ENCODE results near the gene SMYD3. TPM values are rescaled to one million over a fixed set of nuclear protein-coding genes. Genes with fewer than 3 reads are reported as not detected.
A peak's percentile ranks its signal among the peaks of the same experiment; 100 is the strongest.

Gene SMYD3
- polyA plus RNA-seq, 1 experiment = 39.9 TPM

GRCh38 chr1:245798349-245798711 lies 708.7 kb downstream of the SMYD3 start:
- ChIA-PET POLR2A (interaction anchor here (0.6 kb wide), 1 partner anchor 603 kb away, joined by 3 read pairs; no protein-coding TSS in a partner anchor), CTCF (interaction anchor here (0.6 to 1.0 kb wide), 5 partner anchors 16 to 645 kb away, joined by 3 to 9 read pairs (median 3); no protein-coding TSS in a partner anchor)
- Histone ChIP-seq H3K27ac (ENCODE audit: low read depth, low read length) (no peak overlapping the region), H3K9me3 (ENCODE audit: control insufficient read depth, insufficient read depth, low read length) (no peaks in the 10 kb centered on the region), H3K27me3 (ENCODE audit: control insufficient read depth, insufficient read depth, low read length) (no peaks in the 10 kb centered on the region), H3K4me3 (ENCODE audit: low read depth, low read length) (no peak overlapping the region)
- TF ChIP-seq, protein P1, sequence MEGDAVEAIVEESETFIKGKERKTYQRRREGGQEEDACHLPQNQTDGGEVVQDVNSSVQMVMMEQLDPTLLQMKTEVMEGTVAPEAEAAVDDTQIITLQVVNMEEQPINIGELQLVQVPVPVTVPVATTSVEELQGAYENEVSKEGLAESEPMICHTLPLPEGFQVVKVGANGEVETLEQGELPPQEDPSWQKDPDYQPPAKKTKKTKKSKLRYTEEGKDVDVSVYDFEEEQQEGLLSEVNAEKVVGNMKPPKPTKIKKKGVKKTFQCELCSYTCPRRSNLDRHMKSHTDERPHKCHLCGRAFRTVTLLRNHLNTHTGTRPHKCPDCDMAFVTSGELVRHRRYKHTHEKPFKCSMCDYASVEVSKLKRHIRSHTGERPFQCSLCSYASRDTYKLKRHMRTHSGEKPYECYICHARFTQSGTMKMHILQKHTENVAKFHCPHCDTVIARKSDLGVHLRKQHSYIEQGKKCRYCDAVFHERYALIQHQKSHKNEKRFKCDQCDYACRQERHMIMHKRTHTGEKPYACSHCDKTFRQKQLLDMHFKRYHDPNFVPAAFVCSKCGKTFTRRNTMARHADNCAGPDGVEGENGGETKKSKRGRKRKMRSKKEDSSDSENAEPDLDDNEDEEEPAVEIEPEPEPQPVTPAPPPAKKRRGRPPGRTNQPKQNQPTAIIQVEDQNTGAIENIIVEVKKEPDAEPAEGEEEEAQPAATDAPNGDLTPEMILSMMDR (IDR thresholded peaks at IDR 0.05; ENCODE audit: low read depth, low read length) = no peak
- no peak for DNase-seq (ENCODE audit: low read depth, low spot score)

GRCh38 chr1:245797592-245798348 lies 709.3 kb downstream of the SMYD3 start:
- Histone ChIP-seq H3K27me3 (ENCODE audit: control insufficient read depth, insufficient read depth, low read length) (no peaks in the 10 kb centered on the region), H3K27ac (ENCODE audit: low read depth, low read length) (no peak overlapping the region), H3K9me3 (ENCODE audit: control insufficient read depth, insufficient read depth, low read length) (no peaks in the 10 kb centered on the region), H3K4me3 (ENCODE audit: low read depth, low read length) (no peak overlapping the region)
- no peak for DNase-seq (ENCODE audit: low read depth, low spot score)
- ChIA-PET POLR2A (interaction anchor here (0.6 kb wide), 1 partner anchor 603 kb away, joined by 3 read pairs; no protein-coding TSS in a partner anchor), CTCF (interaction anchor here (0.6 to 1.0 kb wide), 5 partner anchors 16 to 644 kb away, joined by 3 to 9 read pairs (median 4); no protein-coding TSS in a partner anchor)
- TF ChIP-seq, protein P1 (IDR thresholded peaks at IDR 0.05; ENCODE audit: low read depth, low read length) = peak; percentile 46

GRCh38 chr1:245791410-245792312 lies 715.4 kb downstream of the SMYD3 start:
- H3K9me3 ChIP-seq (ENCODE audit: control insufficient read depth, insufficient read depth, low read length) = no peaks in the 10 kb centered on the region
- CTCF ChIA-PET = interaction anchor here (0.8 kb wide), 1 partner anchor 14 kb away, joined by 3 read pairs; no protein-coding TSS in a partner anchor
- no peak overlapping the region for H3K27ac ChIP-seq (ENCODE audit: low read depth, low read length)
- no peak overlapping the region for H3K4me3 ChIP-seq (ENCODE audit: low read depth, low read length)
- TF ChIP-seq, protein P1 (IDR thresholded peaks at IDR 0.05; ENCODE audit: low read depth, low read length) = no peak
- POLR2A ChIA-PET = interaction anchor here (0.6 kb wide), 1 partner anchor 10 kb away, joined by 3 read pairs; no protein-coding TSS in a partner anchor
- no peaks in the 10 kb centered on the region for H3K27me3 ChIP-seq (ENCODE audit: control insufficient read depth, insufficient read depth, low read length)
- DNase-seq (ENCODE audit: low read depth, low spot score) = no peak

DNA sequence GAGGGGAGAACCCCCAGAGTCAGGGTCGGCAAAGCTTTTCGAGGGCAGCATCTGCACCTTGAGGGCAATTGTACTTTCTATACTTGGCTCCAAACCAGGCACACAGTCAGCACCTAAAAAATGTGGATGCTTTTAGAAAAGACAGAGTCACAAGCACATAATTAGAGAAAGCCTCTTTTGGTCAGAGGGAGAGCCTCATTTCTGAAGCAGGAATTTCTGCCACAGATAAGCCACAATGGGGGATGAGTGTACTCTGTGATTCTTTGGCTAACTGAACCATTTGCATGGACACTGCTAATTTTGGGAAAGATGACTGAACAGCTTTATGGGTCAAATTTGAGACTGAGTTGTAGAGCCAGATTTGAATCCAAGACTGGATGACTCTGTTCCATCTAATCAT lies 716.6 kb downstream of the SMYD3 start:
- TF ChIP-seq, protein P1 (IDR thresholded peaks at IDR 0.05; ENCODE audit: low read depth, low read length) = no peak
- no peak overlapping the region for H3K4me3 ChIP-seq (ENCODE audit: low read depth, low read length)
- H3K27me3 ChIP-seq (ENCODE audit: control insufficient read depth, insufficient read depth, low read length) = no peaks in the 10 kb centered on the region
- ChIA-PET CTCF (interaction anchor here (1.9 kb wide), 1 partner anchor 11 kb away, joined by 8 read pairs; no protein-coding TSS in a partner anchor), POLR2A (no interaction called here)
- DNase-seq (ENCODE audit: low read depth, low spot score) = no peak
- H3K27ac ChIP-seq (ENCODE audit: low read depth, low read length) = no peak overlapping the region
- no peaks in the 10 kb centered on the region for H3K9me3 ChIP-seq (ENCODE audit: control insufficient read depth, insufficient read depth, low read length)
